K562 (cell line): ENCODE measurements around the gene PGBD1. TPM values are rescaled to one million over a fixed set of nuclear protein-coding genes. Genes with fewer than 3 reads are reported as not detected.

Experiments used
- JUND ChIP-seq, 2 experiments: IDR thresholded peaks; 2 replicates in 1 of 2; 3 replicates in 1 of 2; pipeline ENCODE4 v1.6.1; 2011; ENCODE audit warnings: borderline replicate concordance in 2 of 2, low read depth in 2 of 2, low read length in 2 of 2, improper control_type of control experiment in 1 of 2, missing biosample characterization in 1 of 2, missing genetic modification characterization in 1 of 2, missing genetic modification reagents in 1 of 2
- KDM1A ChIP-seq, 2 experiments: fragments of 450-650 bp; IDR thresholded peaks; 2 replicates each; pipeline ENCODE4 v1.6.1; 2016; ENCODE audit warnings: mild to moderate bottlenecking in 2 of 2
- PTTG1 ChIP-seq: fragments of 450-650 bp; IDR thresholded peaks from 2 replicates; pipeline ENCODE4 v1.6.1; 2016; ENCODE audit warnings: low read depth, mild to moderate bottlenecking, missing genetic modification characterization, missing compliant biosample characterization
- ZEB2 ChIP-seq: fragments of 450-650 bp; IDR thresholded peaks from 2 replicates; pipeline ENCODE4 v1.6.1; 2016
- polyA plus RNA-seq, 8 experiments: library from polyadenylated mRNA; depleted of rRNA in 4 of 8; stranded (reverse) in 5 of 8; unstranded in 3 of 8; fragments of >200 nt; fragmentation: Nextera tagmentation in 2 of 8; fragmentation: Illumina TruSeq in 1 of 8; extraction: Ambion mirVana in 2 of 8; extraction: Trizol in 1 of 8; gene quantifications; 2 replicates each; pipeline versions ENCODE4 v1.2.1 to v1.2.3, GENCODE V29; 2011 to 2014; ENCODE audit warnings: inconsistent platforms in 1 of 8, missing spikeins in 1 of 8
- total RNA-seq, 7 experiments: library from RNA; depleted of rRNA in 6 of 7; stranded (reverse); fragments of >200 nt in 6 of 7; fragmentation: Illumina TruSeq in 2 of 7; extraction: Trizol in 2 of 7; gene quantifications; 2 replicates each; pipeline versions ENCODE4 v1.2.1 to v1.2.3, GENCODE V29; 2011 to 2021; ENCODE audit warnings: low replicate concordance in 1 of 7
- TF ChIP-seq, protein P1 (sequence below), 2 experiments: fragments of 450-650 bp in 1 of 2; sonication (generic) in 1 of 2; formaldehyde crosslinking in 1 of 2; IDR thresholded peaks; 2 replicates each; pipeline versions ENCODE4 v1.7.1 to v1.9.0; 2016 to 2022; ENCODE audit warnings: inconsistent platforms in 1 of 2, mild to moderate bottlenecking in 1 of 2, missing genetic modification reagents in 1 of 2

The PGBD1 gene
- total and polyA plus RNA-seq, 9 of the 15 experiments (the other 6 are each of a cell fraction or from before 2014, with no cell fraction given): 3.3 to 9.0 (median 7.3) TPM

DNA sequence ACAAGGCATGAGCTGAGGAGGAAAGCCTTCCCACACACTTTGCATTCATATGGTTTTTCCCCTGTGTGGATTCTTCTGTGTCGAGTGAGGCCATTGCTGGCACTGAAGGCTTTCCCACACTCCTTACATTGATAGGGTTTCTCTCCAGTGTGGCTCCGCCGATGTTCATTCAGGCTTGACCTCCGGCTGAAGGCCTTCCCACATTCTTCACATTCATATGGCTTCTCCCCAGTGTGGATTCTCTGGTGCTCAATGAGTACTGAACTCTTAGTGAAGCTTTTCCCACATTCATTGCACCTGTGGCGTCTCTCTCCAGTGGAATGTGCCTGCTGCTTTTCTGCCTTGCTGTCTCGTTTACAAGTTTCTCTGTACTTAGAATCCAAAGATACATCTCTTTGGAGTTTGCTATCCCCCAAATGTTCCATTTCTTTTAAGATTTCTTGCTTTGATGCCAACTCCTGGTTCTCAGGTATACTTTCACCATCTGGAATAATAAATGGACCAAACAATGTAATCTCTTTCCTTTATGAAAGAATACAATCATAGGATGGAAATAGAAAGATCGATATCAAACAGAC is 45.1 kb downstream of the PGBD1 start (continued):
- TF ChIP-seq, protein P1, sequence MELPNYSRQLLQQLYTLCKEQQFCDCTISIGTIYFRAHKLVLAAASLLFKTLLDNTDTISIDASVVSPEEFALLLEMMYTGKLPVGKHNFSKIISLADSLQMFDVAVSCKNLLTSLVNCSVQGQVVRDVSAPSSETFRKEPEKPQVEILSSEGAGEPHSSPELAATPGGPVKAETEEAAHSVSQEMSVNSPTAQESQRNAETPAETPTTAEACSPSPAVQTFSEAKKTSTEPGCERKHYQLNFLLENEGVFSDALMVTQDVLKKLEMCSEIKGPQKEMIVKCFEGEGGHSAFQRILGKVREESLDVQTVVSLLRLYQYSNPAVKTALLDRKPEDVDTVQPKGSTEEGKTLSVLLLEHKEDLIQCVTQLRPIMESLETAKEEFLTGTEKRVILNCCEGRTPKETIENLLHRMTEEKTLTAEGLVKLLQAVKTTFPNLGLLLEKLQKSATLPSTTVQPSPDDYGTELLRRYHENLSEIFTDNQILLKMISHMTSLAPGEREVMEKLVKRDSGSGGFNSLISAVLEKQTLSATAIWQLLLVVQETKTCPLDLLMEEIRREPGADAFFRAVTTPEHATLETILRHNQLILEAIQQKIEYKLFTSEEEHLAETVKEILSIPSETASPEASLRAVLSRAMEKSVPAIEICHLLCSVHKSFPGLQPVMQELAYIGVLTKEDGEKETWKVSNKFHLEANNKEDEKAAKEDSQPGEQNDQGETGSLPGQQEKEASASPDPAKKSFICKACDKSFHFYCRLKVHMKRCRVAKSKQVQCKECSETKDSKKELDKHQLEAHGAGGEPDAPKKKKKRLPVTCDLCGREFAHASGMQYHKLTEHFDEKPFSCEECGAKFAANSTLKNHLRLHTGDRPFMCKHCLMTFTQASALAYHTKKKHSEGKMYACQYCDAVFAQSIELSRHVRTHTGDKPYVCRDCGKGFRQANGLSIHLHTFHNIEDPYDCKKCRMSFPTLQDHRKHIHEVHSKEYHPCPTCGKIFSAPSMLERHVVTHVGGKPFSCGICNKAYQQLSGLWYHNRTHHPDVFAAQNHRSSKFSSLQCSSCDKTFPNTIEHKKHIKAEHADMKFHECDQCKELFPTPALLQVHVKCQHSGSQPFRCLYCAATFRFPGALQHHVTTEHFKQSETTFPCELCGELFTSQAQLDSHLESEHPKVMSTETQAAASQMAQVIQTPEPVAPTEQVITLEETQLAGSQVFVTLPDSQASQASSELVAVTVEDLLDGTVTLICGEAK (IDR thresholded peaks at IDR 0.05): peak; percentile 53; the same call in 1 of the 2 replicates
- TF ChIP-seq, protein P1 (CRISPR knock-in tag; IDR thresholded peaks at IDR 0.05): no peak
- TF ChIP-seq KDM1A (IDR thresholded peaks at IDR 0.05): peak; percentile 59 to 70
- no peak for TF ChIP-seq JUND (IDR thresholded peaks at IDR 0.05; ENCODE audit: borderline replicate concordance, low read depth, low read length)
- TF ChIP-seq JUND (tag; IDR thresholded peaks at IDR 0.05; ENCODE audit: borderline replicate concordance, low read depth, low read length): peak; percentile 21; the same call in 1 of the 3 replicates
- no peak for TF ChIP-seq PTTG1
- peak; percentile 82 for TF ChIP-seq ZEB2
